Measurements from ENCODE around the gene TMCO4. TPM values are rescaled to one million over a fixed set of nuclear protein-coding genes. Genes with fewer than 3 reads are reported as not detected.

TMCO4 gene
- total RNA-seq, 1 donor from 2014 or later: not detected

DNA sequence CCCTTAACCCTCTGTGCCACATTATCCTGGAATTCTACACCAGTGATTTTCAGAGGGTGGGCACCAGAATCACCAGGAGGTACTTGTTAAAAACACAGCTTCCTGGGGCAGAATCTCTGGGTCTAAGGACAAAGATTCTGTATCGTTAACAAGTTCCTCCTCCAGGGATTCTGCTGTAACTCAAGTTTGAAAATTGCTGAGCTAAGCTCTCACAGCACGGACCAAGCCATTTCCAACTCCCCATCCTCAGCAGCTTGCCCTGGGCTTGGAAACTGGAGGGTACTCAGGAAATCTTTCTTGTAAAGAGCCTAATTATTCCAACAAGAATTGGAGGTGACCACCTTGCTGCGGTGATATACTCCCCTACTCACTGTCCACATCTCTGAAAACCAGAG, 48.8 kb downstream of the TMCO4 start:
- DNase-seq: no peak
- no peak overlapping the region for H3K4me3 Mint-ChIP-seq (ENCODE audit: unreplicated experiment)

DNA sequence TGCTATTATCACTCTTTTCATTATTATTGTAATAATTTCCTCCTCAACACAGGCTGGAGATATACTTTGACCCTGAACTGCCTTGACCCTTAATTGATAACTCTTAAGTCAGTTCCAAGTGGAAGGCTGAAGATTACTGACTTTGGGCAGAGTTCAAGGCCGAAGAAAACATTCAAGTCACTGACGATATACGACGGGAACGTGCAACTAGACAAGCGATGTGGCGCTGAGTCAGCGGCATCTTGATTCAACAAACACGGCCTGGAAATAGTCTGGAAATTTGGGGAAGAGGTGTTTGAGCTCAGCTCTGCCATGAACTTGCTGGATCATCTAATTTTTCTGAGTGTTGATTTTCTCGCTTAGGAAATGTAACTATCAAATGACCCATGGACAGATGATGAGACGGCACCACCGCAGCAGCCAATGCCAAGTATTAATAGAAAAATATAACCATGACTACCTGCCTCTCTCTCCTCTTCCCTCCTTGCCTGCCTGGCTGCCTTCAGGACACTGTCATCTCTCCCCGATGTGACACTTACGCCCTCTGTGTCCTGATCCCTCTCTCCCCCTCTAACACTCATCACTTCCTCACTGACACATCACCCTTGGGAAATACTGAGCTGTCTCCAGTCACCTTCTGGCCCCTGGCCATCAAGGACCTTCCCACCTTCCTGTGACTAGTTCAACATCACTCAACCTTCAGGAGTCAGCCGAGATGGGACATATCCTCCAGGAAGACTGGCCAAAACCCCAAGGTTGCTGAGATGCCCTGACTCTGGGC, 49.4 kb downstream of the TMCO4 start:
- Mint-ChIP-seq H3K4me1 (ENCODE audit: low read depth, unreplicated experiment) (peaks cover 7% of the 10 kb centered on the region), H3K27me3 (ENCODE audit: unreplicated experiment) (peaks cover 10% of the 10 kb centered on the region), H3K9me3 (ENCODE audit: unreplicated experiment) (no peaks in the 10 kb centered on the region), H3K27ac (ENCODE audit: unreplicated experiment) (no peak overlapping the region), H3K36me3 (ENCODE audit: unreplicated experiment) (no peaks in the 10 kb centered on the region), H3K4me3 (ENCODE audit: unreplicated experiment) (no peak overlapping the region)
- TF ChIP-seq, protein P1, sequence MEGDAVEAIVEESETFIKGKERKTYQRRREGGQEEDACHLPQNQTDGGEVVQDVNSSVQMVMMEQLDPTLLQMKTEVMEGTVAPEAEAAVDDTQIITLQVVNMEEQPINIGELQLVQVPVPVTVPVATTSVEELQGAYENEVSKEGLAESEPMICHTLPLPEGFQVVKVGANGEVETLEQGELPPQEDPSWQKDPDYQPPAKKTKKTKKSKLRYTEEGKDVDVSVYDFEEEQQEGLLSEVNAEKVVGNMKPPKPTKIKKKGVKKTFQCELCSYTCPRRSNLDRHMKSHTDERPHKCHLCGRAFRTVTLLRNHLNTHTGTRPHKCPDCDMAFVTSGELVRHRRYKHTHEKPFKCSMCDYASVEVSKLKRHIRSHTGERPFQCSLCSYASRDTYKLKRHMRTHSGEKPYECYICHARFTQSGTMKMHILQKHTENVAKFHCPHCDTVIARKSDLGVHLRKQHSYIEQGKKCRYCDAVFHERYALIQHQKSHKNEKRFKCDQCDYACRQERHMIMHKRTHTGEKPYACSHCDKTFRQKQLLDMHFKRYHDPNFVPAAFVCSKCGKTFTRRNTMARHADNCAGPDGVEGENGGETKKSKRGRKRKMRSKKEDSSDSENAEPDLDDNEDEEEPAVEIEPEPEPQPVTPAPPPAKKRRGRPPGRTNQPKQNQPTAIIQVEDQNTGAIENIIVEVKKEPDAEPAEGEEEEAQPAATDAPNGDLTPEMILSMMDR (IDR thresholded peaks at IDR 0.05; ENCODE audit: partially characterized antibody, unreplicated experiment): no peak
- no peak for DNase-seq

More for the DNA sequence above, 48.8 kb downstream of the TMCO4 start:
- TF ChIP-seq, protein P1 (IDR thresholded peaks at IDR 0.05; ENCODE audit: partially characterized antibody, unreplicated experiment): no peak
- Mint-ChIP-seq H3K27ac (ENCODE audit: unreplicated experiment) (no peak overlapping the region), H3K9me3 (ENCODE audit: unreplicated experiment) (no peaks in the 10 kb centered on the region), H3K4me1 (ENCODE audit: low read depth, unreplicated experiment) (peaks cover 7% of the 10 kb centered on the region), H3K36me3 (ENCODE audit: unreplicated experiment) (no peaks in the 10 kb centered on the region), H3K27me3 (ENCODE audit: unreplicated experiment) (peaks cover 10% of the 10 kb centered on the region)

- no peaks in the 10 kb centered on the region for H3K9me3 Mint-ChIP-seq (ENCODE audit: unreplicated experiment)
- TF ChIP-seq, protein P1 (IDR thresholded peaks at IDR 0.05; ENCODE audit: partially characterized antibody, unreplicated experiment): no peak
- peaks cover 10% of the 10 kb centered on the region for H3K27me3 Mint-ChIP-seq (ENCODE audit: unreplicated experiment)
These were observed 50.0 kb downstream of the TMCO4 start for GRCh38 chr1:19749685-19750084.

GRCh38 chr1:19747761-19748160, 52.0 kb downstream of the TMCO4 start:
- no peak for DNase-seq
- Mint-ChIP-seq H3K4me1 (ENCODE audit: low read depth, unreplicated experiment) (peaks cover 7% of the 10 kb centered on the region), H3K27me3 (ENCODE audit: unreplicated experiment) (peaks cover 10% of the 10 kb centered on the region), H3K9me3 (ENCODE audit: unreplicated experiment) (no peaks in the 10 kb centered on the region), H3K4me3 (ENCODE audit: unreplicated experiment) (no peak overlapping the region), H3K36me3 (ENCODE audit: unreplicated experiment) (no peaks in the 10 kb centered on the region), H3K27ac (ENCODE audit: unreplicated experiment) (no peak overlapping the region)
- TF ChIP-seq, protein P1 (IDR thresholded peaks at IDR 0.05; ENCODE audit: partially characterized antibody, unreplicated experiment): no peak

More at GRCh38 chr1:19749685-19750084, 50.0 kb downstream of the TMCO4 start:
- Mint-ChIP-seq H3K27ac (ENCODE audit: unreplicated experiment) (no peak overlapping the region), H3K4me3 (ENCODE audit: unreplicated experiment) (no peak overlapping the region), H3K4me1 (ENCODE audit: low read depth, unreplicated experiment) (peaks cover 7% of the 10 kb centered on the region), H3K36me3 (ENCODE audit: unreplicated experiment) (no peaks in the 10 kb centered on the region)
- DNase-seq: no peak

- Mint-ChIP-seq H3K27me3 (ENCODE audit: unreplicated experiment) (peaks cover 8% of the 10 kb centered on the region), H3K27ac (ENCODE audit: unreplicated experiment) (no peak overlapping the region), H3K9me3 (ENCODE audit: unreplicated experiment) (no peaks in the 10 kb centered on the region), H3K4me3 (ENCODE audit: unreplicated experiment) (no peak overlapping the region), H3K36me3 (ENCODE audit: unreplicated experiment) (no peaks in the 10 kb centered on the region), H3K4me1 (ENCODE audit: low read depth, unreplicated experiment) (peaks cover 7% of the 10 kb centered on the region)
- TF ChIP-seq, protein P1 (IDR thresholded peaks at IDR 0.05; ENCODE audit: partially characterized antibody, unreplicated experiment): no peak
- no peak for DNase-seq
These were observed 54.8 kb downstream of the TMCO4 start for GRCh38 chr1:19744886-19745285.
